ENCODE results near the gene BRCC3. TPM values are rescaled to one million over a fixed set of nuclear protein-coding genes. Genes with fewer than 3 reads are reported as not detected.

BRCC3 gene
- total RNA-seq, 1 donor: 11.2 TPM

- TF ChIP-seq CTCF (IDR thresholded peaks at IDR 0.05; ENCODE audit: insufficient read depth, low read depth, low read length): peak; percentile 72
- peak; percentile 67 for DNase-seq (ENCODE audit: low read depth)
Observed at GRCh38 chrX:155048977-155049619, 22.2 kb upstream of the BRCC3 start.

GRCh38 chrX:155052738-155053498 lies 18.4 kb upstream of the BRCC3 start:
- H3K4me3 ChIP-seq (ENCODE audit: low read depth, low read length): no peak overlapping the region
- DNase-seq (ENCODE audit: low read depth): no peak
- no peak for TF ChIP-seq CTCF (IDR thresholded peaks at IDR 0.05; ENCODE audit: insufficient read depth, low read depth, low read length)

More at GRCh38 chrX:155048977-155049619, 22.2 kb upstream of the BRCC3 start:
- H3K4me3 ChIP-seq (ENCODE audit: low read depth, low read length): no peak overlapping the region

- no peak for DNase-seq (ENCODE audit: low read depth)
- no peak for TF ChIP-seq CTCF (IDR thresholded peaks at IDR 0.05; ENCODE audit: insufficient read depth, low read depth, low read length)
- H3K4me3 ChIP-seq (ENCODE audit: low read depth, low read length): no peak overlapping the region
Observed at GRCh38 chrX:155053656-155054055, 17.7 kb upstream of the BRCC3 start.

GRCh38 chrX:155054255-155054654 lies 17.1 kb upstream of the BRCC3 start:
- TF ChIP-seq CTCF (IDR thresholded peaks at IDR 0.05; ENCODE audit: insufficient read depth, low read depth, low read length): no peak
- H3K4me3 ChIP-seq (ENCODE audit: low read depth, low read length): no peak overlapping the region
- no peak for DNase-seq (ENCODE audit: low read depth)

- no peak for DNase-seq (ENCODE audit: low read depth)
- no peak overlapping the region for H3K4me3 ChIP-seq (ENCODE audit: low read depth, low read length)
- no peak for TF ChIP-seq CTCF (IDR thresholded peaks at IDR 0.05; ENCODE audit: insufficient read depth, low read depth, low read length)
Observed at GRCh38 chrX:155055494-155055893, 15.8 kb upstream of the BRCC3 start.

GRCh38 chrX:155056471-155056870 lies 14.8 kb upstream of the BRCC3 start:
- no peak for TF ChIP-seq CTCF (IDR thresholded peaks at IDR 0.05; ENCODE audit: insufficient read depth, low read depth, low read length)
- DNase-seq (ENCODE audit: low read depth): no peak
- no peak overlapping the region for H3K4me3 ChIP-seq (ENCODE audit: low read depth, low read length)
